ENCODE results near the gene SYT7. TPM values are rescaled to one million over a fixed set of nuclear protein-coding genes. Genes with fewer than 3 reads are reported as not detected.
A peak's percentile ranks its signal among the peaks of the same experiment; 100 is the strongest.

SYT7 gene
- total and polyA plus RNA-seq, 2 of the 8 experiments (the other 6 are each of a cell fraction or from before 2014, with no cell fraction given) = 9.6 to 10.5 TPM

GRCh38 chr11:61482513-61482912 lies 98.4 kb downstream of the SYT7 start:
- POLR2A ChIA-PET (ENCODE audit: partially characterized antibody) = interaction anchor here (0.8 to 2.3 kb wide), 4 partner anchors 27 to 53 kb away, joined by 4 to 12 read pairs (median 8); partner anchors contain the start of genes CPSF7, LRRC10B and SDHAF2
- DNase-seq (ENCODE audit: low read depth in 1 of 2, low spot score in 2 of 2) (peak; percentile 44 to 96), FAIRE-seq (peak; percentile 32)
- Histone ChIP-seq H2BK20ac (ENCODE audit: low read length) (no peak overlapping the region), H3K14ac (ENCODE audit: insufficient read length) (no peak overlapping the region), H4K20me1 (replicated peaks in 1 of 2; ENCODE audit: control insufficient read depth in 1 of 2, insufficient read depth in 2 of 2, low read length in 2 of 2) (no peaks in the 10 kb centered on the region), H4K91ac (replicated peaks; ENCODE audit: insufficient read length, low read length) (peak overlapping the region; percentile 36), H2BK120ac (replicated peaks; ENCODE audit: low read depth, low read length) (no peak overlapping the region), H2BK5ac (ENCODE audit: low read depth, low read length) (peak overlapping the region; percentile 52; the same call in 1 of the 2 replicates), H2BK12ac (ENCODE audit: low read depth, low read length) (0 out of 2 replicates have a peak overlapping the region, but pooled peaks have one; percentile 68), H2AFZ (ENCODE audit: low read length) (no peak overlapping the region), H2AK5ac (ENCODE audit: low read depth, low read length) (no peak overlapping the region), H3K56ac (replicated peaks; ENCODE audit: insufficient read length, low read depth, low read length) (no peak overlapping the region), H3K79me1 (ENCODE audit: low read depth, low read length) (no peaks in the 10 kb centered on the region), H3K36me3 (ENCODE audit: control insufficient read depth in 2 of 4, insufficient read depth in 4 of 4, low read length in 3 of 4) (no peaks in the 10 kb centered on the region; a peak in 1 of 8 replicates), H3K4me3 (ENCODE audit: extremely low read depth in 1 of 4, insufficient read depth in 2 of 4, low read depth in 3 of 4, low read length in 4 of 4) (no peak overlapping the region), H3K18ac (ENCODE audit: extremely low read depth, low read length) (peak overlapping the region; percentile 6; the same call in 1 of the 2 replicates), H3K4me1 (replicated peaks in 1 of 4; ENCODE audit: control insufficient read depth in 3 of 4, insufficient read depth in 4 of 4, low read length in 3 of 4) (peaks cover 0 to 19% (median 10%) of the 10 kb centered on the region in 4 experiments; a peak in 5 of 7 replicates), H3K79me2 (ENCODE audit: control insufficient read depth in 1 of 2, insufficient read depth in 2 of 2, low read length in 2 of 2) (no peaks in the 10 kb centered on the region), H3K23me2 (ENCODE audit: low read depth, low read length) (no peaks in the 10 kb centered on the region), H3K9me3 (ENCODE audit: insufficient read depth in 2 of 2, low read depth in 1 of 2, low read length in 1 of 2) (no peaks in the 10 kb centered on the region), H3K4me2 (ENCODE audit: insufficient read depth in 1 of 2, low read depth in 2 of 2, low read length in 2 of 2) (no peak overlapping the region), H3K9ac (replicated peaks in 1 of 4; ENCODE audit: extremely low read depth in 1 of 4, low read depth in 3 of 4, low read length in 3 of 4) (no peak overlapping the region), H3K27me3 (replicated peaks in 1 of 4; ENCODE audit: control insufficient read depth in 3 of 4, extremely low read depth in 1 of 4, insufficient read depth in 3 of 4, low read length in 3 of 4) (no peaks in the 10 kb centered on the region), H4K5ac (ENCODE audit: insufficient read length, low read depth, low read length) (no peak overlapping the region), H3K4ac (replicated peaks; ENCODE audit: insufficient read length, low read depth, low read length) (no peak overlapping the region), H3K23ac (ENCODE audit: insufficient read length) (no peak overlapping the region), H2BK15ac (ENCODE audit: low read length) (peak overlapping the region; percentile 36; the same call in 1 of the 2 replicates), H4K8ac (ENCODE audit: extremely low read depth, insufficient read depth, low read length) (no peak overlapping the region), H3K27ac (ENCODE audit: low read depth, low read length) (no peak overlapping the region)
- WGBS, 2 experiments (ENCODE audit: extremely low coverage in 1 of 2, insufficient coverage in 1 of 2, insufficient read length in 1 of 2, insufficient replicate concordance in 2 of 2, low coverage in 1 of 2, low lambda C conversion rate in 2 of 2, missing lambda C conversion rate in 1 of 2) = 28% methylated on average over 7 of the region's 7 CpGs; no CpG with 5 or more reads in 1 of the 2 experiments
- CTCF ChIA-PET (ENCODE audit: partially characterized antibody) = interaction anchor here (0.6 to 57.8 kb wide), 39 partner anchors 8 to 249 kb away, joined by 3 to 2106 read pairs (median 5); partner anchors contain the start of gene LRRC10B

All from H1 (cell line).